ENCODE data around the gene TMPRSS5. TPM values are rescaled to one million over a fixed set of nuclear protein-coding genes. Genes with fewer than 3 reads are reported as not detected.

The TMPRSS5 gene
- total RNA-seq, 1 donor from 2014 or later, result 2.6 TPM

DNA sequence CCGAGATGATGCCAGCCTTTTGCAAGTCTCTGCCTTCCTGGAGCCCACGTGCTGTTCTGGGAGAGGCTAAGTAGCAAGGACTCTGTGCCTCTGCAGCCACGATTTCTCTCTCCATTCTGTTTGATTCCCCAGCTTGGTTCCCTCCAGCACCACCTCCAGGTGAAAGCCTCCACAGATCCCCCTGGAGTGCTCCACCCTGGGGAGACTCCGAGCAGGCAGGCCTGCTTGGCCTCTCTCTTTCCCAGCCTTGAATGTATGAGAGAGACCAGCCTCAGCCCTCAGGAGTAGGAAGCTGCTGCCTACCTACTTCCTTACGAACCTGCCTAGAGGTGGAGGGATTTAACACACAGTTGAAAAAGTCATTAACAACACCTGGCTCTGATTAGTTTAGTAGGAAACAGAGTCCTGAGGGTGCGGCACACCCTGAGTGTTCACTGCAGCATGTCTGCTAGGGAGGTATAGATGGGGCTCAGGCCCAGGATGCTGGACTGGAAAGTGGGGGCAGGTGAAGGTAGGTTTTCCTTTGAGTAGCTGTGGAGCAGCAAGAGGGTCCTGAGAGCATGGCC lies 22.5 kb downstream of the TMPRSS5 start:
- no peak for DNase-seq (ENCODE audit: low spot score, unreplicated experiment)
- peaks cover 5% of the 10 kb centered on the region for H3K27me3 Mint-ChIP-seq
- H3K4me1 Mint-ChIP-seq (ENCODE audit: low read depth), result peaks cover 8% of the 10 kb centered on the region
- no peak overlapping the region for H3K4me3 Mint-ChIP-seq (ENCODE audit: low read depth)
- no peak for TF ChIP-seq CTCF (IDR thresholded peaks at IDR 0.05; ENCODE audit: unreplicated experiment)
- no peaks in the 10 kb centered on the region for H3K9me3 Mint-ChIP-seq (ENCODE audit: low read depth)
- H3K27ac Mint-ChIP-seq, result no peak overlapping the region
- H3K36me3 Mint-ChIP-seq (ENCODE audit: insufficient read depth), result no peaks in the 10 kb centered on the region

DNA sequence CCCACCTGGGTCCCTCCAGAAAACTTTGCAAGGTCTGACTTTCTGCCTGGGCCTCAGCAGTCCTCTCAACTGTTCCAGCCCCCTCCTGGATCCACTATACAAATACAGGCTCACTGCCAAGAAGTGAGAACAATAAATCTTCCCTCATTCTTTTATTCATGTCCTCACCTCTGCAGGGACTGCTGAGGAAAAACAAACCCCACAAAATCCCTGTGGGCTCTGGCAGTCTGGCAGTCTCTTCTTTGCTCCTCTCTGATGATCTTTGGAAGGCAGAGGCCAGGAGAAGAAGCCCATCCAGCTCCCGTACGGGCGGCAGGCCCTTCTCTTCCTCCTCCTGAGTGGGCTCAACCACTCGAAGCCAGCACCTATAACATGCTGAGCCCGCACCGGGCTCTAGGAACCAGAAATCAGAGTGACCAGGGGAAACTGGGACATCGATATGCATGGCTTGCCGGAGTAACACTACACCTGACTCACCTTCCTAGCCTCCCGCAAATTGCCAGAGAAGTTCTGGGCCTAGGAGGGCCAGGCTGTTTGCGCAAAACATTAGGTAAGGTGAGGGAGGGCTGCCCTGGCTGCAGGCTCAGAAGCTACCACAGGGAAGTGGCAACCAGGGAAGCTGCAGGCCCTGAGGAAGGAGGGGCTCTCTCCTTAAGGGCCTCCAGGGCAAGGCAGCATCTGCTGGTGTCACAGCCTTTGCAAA lies 24.2 kb downstream of the TMPRSS5 start:
- Mint-ChIP-seq H3K36me3 (ENCODE audit: insufficient read depth) (no peaks in the 10 kb centered on the region), H3K27me3 (peaks cover 5% of the 10 kb centered on the region), H3K4me3 (ENCODE audit: low read depth) (no peak overlapping the region), H3K27ac (no peak overlapping the region), H3K9me3 (ENCODE audit: low read depth) (no peaks in the 10 kb centered on the region), H3K4me1 (ENCODE audit: low read depth) (peaks cover 8% of the 10 kb centered on the region)
- no peak for TF ChIP-seq CTCF (IDR thresholded peaks at IDR 0.05; ENCODE audit: unreplicated experiment)
- DNase-seq (ENCODE audit: low spot score, unreplicated experiment), result no peak

DNA sequence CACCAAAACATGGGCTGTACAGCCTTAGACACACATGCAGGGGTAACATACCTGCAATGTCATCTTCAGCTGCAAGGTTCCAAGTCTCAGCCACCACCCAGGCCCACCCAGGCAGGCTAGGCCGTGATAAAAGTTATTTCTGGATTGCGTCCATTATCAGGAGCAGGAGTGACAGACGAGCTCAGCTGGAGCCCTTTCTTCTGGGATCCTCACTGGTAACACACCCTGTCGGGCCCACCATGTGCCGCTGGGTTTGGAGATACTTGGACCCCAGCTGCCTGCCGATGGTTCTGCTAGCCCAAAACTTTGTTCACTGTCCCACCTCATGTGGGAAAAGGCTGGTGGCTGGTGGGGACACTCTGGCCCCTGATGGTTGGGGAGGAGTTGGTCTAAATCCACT lies 24.8 kb downstream of the TMPRSS5 start:
- Mint-ChIP-seq H3K4me1 (ENCODE audit: low read depth) (peaks cover 8% of the 10 kb centered on the region), H3K27ac (no peak overlapping the region)

DNA sequence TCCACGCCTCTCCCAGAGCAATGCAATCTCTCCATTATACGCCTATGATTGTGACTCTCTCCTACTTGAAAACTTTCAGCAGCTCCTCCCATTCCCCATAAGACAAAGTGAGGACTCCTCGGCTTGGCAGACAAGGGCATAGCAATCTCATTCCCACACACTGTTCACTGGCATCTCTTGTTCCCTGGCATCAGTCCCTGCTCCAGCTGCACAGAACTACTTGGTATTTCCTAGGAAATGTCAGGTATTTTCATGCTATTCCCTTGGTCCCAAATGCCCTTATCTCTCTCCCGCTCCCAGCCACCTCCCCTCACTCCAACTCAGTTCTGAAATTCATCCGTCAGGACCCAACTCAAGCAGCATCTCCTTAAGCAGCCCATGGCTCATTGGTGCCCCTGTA lies 28.4 kb downstream of the TMPRSS5 start:
- Mint-ChIP-seq H3K4me1 (ENCODE audit: low read depth) (peaks cover 8% of the 10 kb centered on the region), H3K9me3 (ENCODE audit: low read depth) (no peaks in the 10 kb centered on the region), H3K27me3 (peaks cover 2% of the 10 kb centered on the region), H3K27ac (no peak overlapping the region), H3K4me3 (ENCODE audit: low read depth) (no peak overlapping the region), H3K36me3 (ENCODE audit: insufficient read depth) (no peaks in the 10 kb centered on the region)
- TF ChIP-seq CTCF (IDR thresholded peaks at IDR 0.05; ENCODE audit: unreplicated experiment), result no peak
- DNase-seq (ENCODE audit: low spot score, unreplicated experiment), result no peak

More for the DNA sequence above, 24.8 kb downstream of the TMPRSS5 start:
- Mint-ChIP-seq H3K36me3 (ENCODE audit: insufficient read depth) (no peaks in the 10 kb centered on the region), H3K4me3 (ENCODE audit: low read depth) (no peak overlapping the region), H3K9me3 (ENCODE audit: low read depth) (no peaks in the 10 kb centered on the region), H3K27me3 (peaks cover 5% of the 10 kb centered on the region)
- DNase-seq (ENCODE audit: low spot score, unreplicated experiment), result no peak
- TF ChIP-seq CTCF (IDR thresholded peaks at IDR 0.05; ENCODE audit: unreplicated experiment), result no peak

DNA sequence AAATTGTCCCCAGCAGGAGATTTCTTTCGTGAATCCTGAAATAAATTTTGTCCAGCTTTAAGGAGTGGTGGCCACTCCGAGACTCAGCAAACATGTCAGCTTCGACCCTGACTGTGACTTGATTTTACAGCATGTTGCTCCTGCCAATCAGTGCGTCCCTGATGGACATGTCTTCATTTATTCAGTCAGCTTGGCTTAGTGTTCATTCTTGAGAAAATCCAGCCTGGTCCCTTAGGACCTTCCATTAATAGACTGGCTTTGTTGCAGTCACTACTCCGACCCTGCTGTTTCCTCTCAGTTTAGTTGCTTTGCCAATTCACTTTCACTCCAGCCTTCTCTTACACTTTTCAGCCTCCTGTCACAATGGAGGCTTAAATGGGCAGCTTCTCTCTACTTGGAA lies 30.5 kb downstream of the TMPRSS5 start:
- Mint-ChIP-seq H3K4me1 (ENCODE audit: low read depth) (peaks cover 5% of the 10 kb centered on the region), H3K27ac (no peak overlapping the region), H3K9me3 (ENCODE audit: low read depth) (no peaks in the 10 kb centered on the region)

More for the DNA sequence above, 30.5 kb downstream of the TMPRSS5 start:
- Mint-ChIP-seq H3K4me3 (ENCODE audit: low read depth) (no peak overlapping the region), H3K36me3 (ENCODE audit: insufficient read depth) (no peaks in the 10 kb centered on the region), H3K27me3 (peaks cover 2% of the 10 kb centered on the region)
- no peak for DNase-seq (ENCODE audit: low spot score, unreplicated experiment)
- TF ChIP-seq CTCF (IDR thresholded peaks at IDR 0.05; ENCODE audit: unreplicated experiment), result no peak
